ENCODE data around the gene MAML3. TPM values are rescaled to one million over a fixed set of nuclear protein-coding genes. Genes with fewer than 3 reads are reported as not detected.

The MAML3 gene
- polyA plus RNA-seq, 1 donor (not counting 4 experiments of a cell fraction or from before 2014, with no cell fraction given), result 0.68 TPM

- H3K36me3 ChIP-seq (ENCODE audit: control insufficient read depth in 2 of 2, extremely low read depth in 1 of 2, insufficient read depth in 2 of 2, low read length in 2 of 2), result peaks cover 0 to 3% of the 10 kb centered on the region in 2 experiments
- H3K9me1 ChIP-seq (ENCODE audit: control insufficient read depth, extremely low read depth, insufficient read depth, low read length), result no peaks in the 10 kb centered on the region
- dilution Hi-C loops (cut with MboI; ENCODE audit: extremely low pct_ligation_motif_present, low sequenced_read_pairs), result no loop called here
- H2AFZ ChIP-seq (ENCODE audit: control insufficient read depth, low read length), result no peak overlapping the region
- H3K9me3 ChIP-seq (ENCODE audit: control insufficient read depth, low read depth, low read length), result no peaks in the 10 kb centered on the region
- no peaks in the 10 kb centered on the region for H3K79me2 ChIP-seq (ENCODE audit: control insufficient read depth, insufficient read depth, low read length)
- DNase-seq (ENCODE audit: low read depth, low spot score) (no peak), FAIRE-seq (no peak)
- H3K27ac ChIP-seq (ENCODE audit: control insufficient read depth, insufficient read depth, low read length), result no peak overlapping the region
- H3K9ac ChIP-seq (ENCODE audit: control insufficient read depth, extremely low read depth, insufficient read depth, low read length), result no peak overlapping the region
- no peak overlapping the region for H3K4me3 ChIP-seq (ENCODE audit: control insufficient read depth in 2 of 3, extremely low read depth in 1 of 3, insufficient read depth in 2 of 3, low read depth in 1 of 3, low read length in 3 of 3)
- H4K20me1 ChIP-seq (ENCODE audit: control insufficient read depth, extremely low read depth, insufficient read depth, low read length), result no peaks in the 10 kb centered on the region
- peaks cover 8% of the 10 kb centered on the region for H3K4me1 ChIP-seq (ENCODE audit: control insufficient read depth, extremely low read depth, insufficient read depth, low read length)
- H3K4me2 ChIP-seq (ENCODE audit: control insufficient read depth, extremely low read depth, insufficient read depth, low read depth, low read length), result no peak overlapping the region
- H3K27me3 ChIP-seq (ENCODE audit: control insufficient read depth, extremely low read depth, insufficient read depth, low read length), result no peaks in the 10 kb centered on the region
- no peak for TF ChIP-seq EZH2 (IDR thresholded peaks at IDR 0.05; ENCODE audit: low read length)
- no peak for TF ChIP-seq CTCF (optimal IDR thresholded peaks at IDR 0.05 in 1 of 3, IDR thresholded peaks at IDR 0.05 in 1 of 3, conservative IDR thresholded peaks at IDR 0.05 in 1 of 3; ENCODE audit: extremely low read depth in 1 of 3, insufficient read depth in 2 of 3, low read length in 3 of 3)
These were observed 476.9 kb downstream of the MAML3 start for GRCh38 chr4:139676913-139677585.

- no peaks in the 10 kb centered on the region for H3K9me3 ChIP-seq (ENCODE audit: control insufficient read depth, low read depth, low read length)
- no peaks in the 10 kb centered on the region for H3K9me1 ChIP-seq (ENCODE audit: control insufficient read depth, extremely low read depth, insufficient read depth, low read length)
- peaks cover 0 to 3% of the 10 kb centered on the region in 2 experiments for H3K36me3 ChIP-seq (ENCODE audit: control insufficient read depth in 2 of 2, extremely low read depth in 1 of 2, insufficient read depth in 2 of 2, low read length in 2 of 2)
- dilution Hi-C loops (cut with MboI; ENCODE audit: extremely low pct_ligation_motif_present, low sequenced_read_pairs), result no loop called here
- TF ChIP-seq CTCF (optimal IDR thresholded peaks at IDR 0.05 in 1 of 3, IDR thresholded peaks at IDR 0.05 in 1 of 3, conservative IDR thresholded peaks at IDR 0.05 in 1 of 3; ENCODE audit: extremely low read depth in 1 of 3, insufficient read depth in 2 of 3, low read length in 3 of 3) (no peak), EZH2 (IDR thresholded peaks at IDR 0.05; ENCODE audit: low read length) (no peak)
- no peak overlapping the region for H3K9ac ChIP-seq (ENCODE audit: control insufficient read depth, extremely low read depth, insufficient read depth, low read length)
- no peak for DNase-seq (ENCODE audit: low read depth, low spot score)
- H4K20me1 ChIP-seq (ENCODE audit: control insufficient read depth, extremely low read depth, insufficient read depth, low read length), result no peaks in the 10 kb centered on the region
- peaks cover 8% of the 10 kb centered on the region for H3K4me1 ChIP-seq (ENCODE audit: control insufficient read depth, extremely low read depth, insufficient read depth, low read length)
- H3K27me3 ChIP-seq (ENCODE audit: control insufficient read depth, extremely low read depth, insufficient read depth, low read length), result no peaks in the 10 kb centered on the region
- no peak overlapping the region for H3K27ac ChIP-seq (ENCODE audit: control insufficient read depth, insufficient read depth, low read length)
- no peak overlapping the region for H2AFZ ChIP-seq (ENCODE audit: control insufficient read depth, low read length)
- FAIRE-seq, result no peak
- H3K4me2 ChIP-seq (ENCODE audit: control insufficient read depth, extremely low read depth, insufficient read depth, low read depth, low read length), result no peak overlapping the region
- H3K4me3 ChIP-seq (ENCODE audit: control insufficient read depth in 2 of 3, extremely low read depth in 1 of 3, insufficient read depth in 2 of 3, low read depth in 1 of 3, low read length in 3 of 3), result no peak overlapping the region
- no peaks in the 10 kb centered on the region for H3K79me2 ChIP-seq (ENCODE audit: control insufficient read depth, insufficient read depth, low read length)
These were observed 477.6 kb downstream of the MAML3 start for GRCh38 chr4:139676365-139676764.
